Esophagus squamous epithelium (tissue), 4 donors: ENCODE measurements around the gene SPDL1.

Experiments
- POLR2A ChIP-seq, 4 donors: fragments of 450-650 bp; IDR thresholded peaks; one replicate each; pipeline ENCODE4 v1.6.1; 2017; ENCODE audit warnings: antibody characterized with exemption in 4 of 4, mild to moderate bottlenecking in 4 of 4, moderate library complexity in 3 of 4
- TF ChIP-seq, protein P1 (sequence below), 6 experiments: fragments of 450-650 bp in 4 of 6; fragments of 200-600 bp in 2 of 6; sonication (generic) in 2 of 6; IDR thresholded peaks; one replicate each; pipeline ENCODE4 v1.5.1; 2016 to 2019; ENCODE audit warnings: antibody characterized with exemption in 6 of 6, mild to moderate bottlenecking in 4 of 6, moderate library complexity in 4 of 6

DNA sequence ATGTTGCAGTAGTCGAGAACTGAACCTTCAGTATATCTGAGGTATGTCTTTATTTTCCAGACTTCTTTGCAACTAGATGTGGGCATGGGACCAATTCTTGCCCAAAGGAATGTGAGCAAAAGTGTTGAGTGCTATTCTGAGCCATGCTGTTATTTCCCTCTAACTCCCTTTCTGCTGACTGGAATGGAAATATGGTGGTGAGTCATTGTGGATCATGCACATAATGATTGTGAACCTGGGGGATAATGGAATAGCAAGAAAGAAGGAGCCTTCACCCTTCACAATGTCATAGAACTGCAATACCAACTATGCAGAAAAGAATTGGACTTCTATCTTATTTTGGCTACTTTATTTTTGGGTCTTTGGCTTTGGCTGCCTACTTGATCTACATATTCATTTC lies 43.2 kb downstream of the SPDL1 start:
- TF ChIP-seq, protein P1, sequence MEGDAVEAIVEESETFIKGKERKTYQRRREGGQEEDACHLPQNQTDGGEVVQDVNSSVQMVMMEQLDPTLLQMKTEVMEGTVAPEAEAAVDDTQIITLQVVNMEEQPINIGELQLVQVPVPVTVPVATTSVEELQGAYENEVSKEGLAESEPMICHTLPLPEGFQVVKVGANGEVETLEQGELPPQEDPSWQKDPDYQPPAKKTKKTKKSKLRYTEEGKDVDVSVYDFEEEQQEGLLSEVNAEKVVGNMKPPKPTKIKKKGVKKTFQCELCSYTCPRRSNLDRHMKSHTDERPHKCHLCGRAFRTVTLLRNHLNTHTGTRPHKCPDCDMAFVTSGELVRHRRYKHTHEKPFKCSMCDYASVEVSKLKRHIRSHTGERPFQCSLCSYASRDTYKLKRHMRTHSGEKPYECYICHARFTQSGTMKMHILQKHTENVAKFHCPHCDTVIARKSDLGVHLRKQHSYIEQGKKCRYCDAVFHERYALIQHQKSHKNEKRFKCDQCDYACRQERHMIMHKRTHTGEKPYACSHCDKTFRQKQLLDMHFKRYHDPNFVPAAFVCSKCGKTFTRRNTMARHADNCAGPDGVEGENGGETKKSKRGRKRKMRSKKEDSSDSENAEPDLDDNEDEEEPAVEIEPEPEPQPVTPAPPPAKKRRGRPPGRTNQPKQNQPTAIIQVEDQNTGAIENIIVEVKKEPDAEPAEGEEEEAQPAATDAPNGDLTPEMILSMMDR (IDR thresholded peaks at IDR 0.05): no peak
- TF ChIP-seq POLR2A (IDR thresholded peaks at IDR 0.05): no peak
